Stimulated activated CD8-positive, alpha-beta memory T cell treated with anti-CD3 and anti-CD28 coated beads, Interleukin-7, amount 100 ng/mL, for 24 hours (primary cell): Measurements from ENCODE around the gene AK8.

Source experiments
- DNase-seq: peaks from one replicate; pipeline ENCODE4 v3.0.0-alpha.2; 2020; ENCODE audit warnings: low read depth

Gene AK8

GRCh38 chr9:132857616-132858342, 20.3 kb downstream of the AK8 start:
- no peak for DNase-seq

- no peak for DNase-seq
These were observed 21.1 kb downstream of the AK8 start for GRCh38 chr9:132857031-132857430.

- no peak for DNase-seq
These were observed 22.2 kb downstream of the AK8 start for GRCh38 chr9:132855904-132856303.

GRCh38 chr9:132854832-132855231, 23.3 kb downstream of the AK8 start:
- no peak for DNase-seq

- DNase-seq: no peak
These were observed 24.6 kb downstream of the AK8 start for GRCh38 chr9:132853482-132853881.

GRCh38 chr9:132849185-132849706, 28.8 kb downstream of the AK8 start:
- no peak for DNase-seq

GRCh38 chr9:132846918-132847515, 31.1 kb downstream of the AK8 start:
- DNase-seq: no peak

GRCh38 chr9:132846109-132846917, 31.8 kb downstream of the AK8 start:
- no peak for DNase-seq

- DNase-seq: no peak
These were observed 35.7 kb downstream of the AK8 start for GRCh38 chr9:132842124-132843044.

GRCh38 chr9:132840980-132841379, 37.1 kb downstream of the AK8 start:
- DNase-seq: no peak

GRCh38 chr9:132838291-132838690, 39.8 kb downstream of the AK8 start:
- no peak for DNase-seq

- DNase-seq: no peak
These were observed 40.4 kb downstream of the AK8 start for GRCh38 chr9:132837501-132838286.

- DNase-seq: no peak
These were observed 43.7 kb downstream of the AK8 start for GRCh38 chr9:132834343-132834742.

GRCh38 chr9:132833550-132834121, 44.4 kb downstream of the AK8 start:
- DNase-seq: no peak

GRCh38 chr9:132832171-132832881, 45.8 kb downstream of the AK8 start:
- DNase-seq: no peak

GRCh38 chr9:132828201-132828770, 49.8 kb downstream of the AK8 start:
- no peak for DNase-seq

- DNase-seq: no peak
These were observed 50.7 kb downstream of the AK8 start for GRCh38 chr9:132827366-132827765.

GRCh38 chr9:132826621-132827365, 51.3 kb downstream of the AK8 start:
- DNase-seq: no peak

- no peak for DNase-seq
These were observed 52.0 kb downstream of the AK8 start for GRCh38 chr9:132826131-132826530.
